GM19043 (cell line): ENCODE measurements around the gene PTGR1.

Experiments used
- ATAC-seq: cut with Tn5 transposase; IDR thresholded peaks from one replicate; pipeline ENCODE4 v1.9.1; 2021; ENCODE audit warnings: low read depth; ENCODE audit not compliant: unreplicated experiment

PTGR1 gene

GRCh38 chr9:111548623-111549022 lies 50.8 kb downstream of the PTGR1 start:
- ATAC-seq = no peak

- ATAC-seq = no peak
These were observed 56.8 kb downstream of the PTGR1 start for GRCh38 chr9:111542497-111543254.

GRCh38 chr9:111533099-111533790 lies 66.2 kb downstream of the PTGR1 start:
- no peak for ATAC-seq

- no peak for ATAC-seq
These were observed 67.7 kb downstream of the PTGR1 start for GRCh38 chr9:111531716-111532115.

GRCh38 chr9:111529787-111530186 lies 69.7 kb downstream of the PTGR1 start:
- no peak for ATAC-seq

- ATAC-seq = no peak
These were observed 72.1 kb downstream of the PTGR1 start for GRCh38 chr9:111527347-111527746.

GRCh38 chr9:111525056-111525977 lies 74.1 kb downstream of the PTGR1 start, which contains the start of gene ZNF483:
Gene ZNF483, plus strand, starts transcription at chr9:111525179. Its CDS starts 2,217 bp downstream, at chr9:111527396.
- ATAC-seq = no peak

GRCh38 chr9:111524731-111525055 lies 74.8 kb downstream of the PTGR1 start:
- no peak for ATAC-seq

GRCh38 chr9:111516061-111516465 lies 83.4 kb downstream of the PTGR1 start:
- ATAC-seq = no peak

- no peak for ATAC-seq
These were observed 84.5 kb downstream of the PTGR1 start for GRCh38 chr9:111514967-111515366.
